HG03469 (cell line): ENCODE measurements around the gene MAP3K4.

ENCODE experiments used
- ATAC-seq: cut with Tn5 transposase; IDR thresholded peaks from one replicate; pipeline ENCODE4 v1.9.1; 2021; ENCODE audit warnings: mild to moderate bottlenecking, moderate library complexity, moderate number of reproducible peaks; ENCODE audit not compliant: unreplicated experiment

Gene MAP3K4

GRCh38 chr6:161076181-161076677 lies 84.7 kb downstream of the MAP3K4 start:
- ATAC-seq, result no peak

GRCh38 chr6:161079566-161080262 lies 88.1 kb downstream of the MAP3K4 start:
- ATAC-seq, result no peak

- no peak for ATAC-seq
Measured at GRCh38 chr6:161080263-161080970, 88.8 kb downstream of the MAP3K4 start.

- no peak for ATAC-seq
Measured at GRCh38 chr6:161082215-161082614, 90.6 kb downstream of the MAP3K4 start.

GRCh38 chr6:161085246-161085645 lies 93.7 kb downstream of the MAP3K4 start:
- no peak for ATAC-seq

GRCh38 chr6:161088676-161089328 lies 97.2 kb downstream of the MAP3K4 start:
- ATAC-seq, result no peak

GRCh38 chr6:161091151-161091550 lies 99.6 kb downstream of the MAP3K4 start:
- ATAC-seq, result no peak

GRCh38 chr6:161091972-161092701 lies 100.6 kb downstream of the MAP3K4 start:
- no peak for ATAC-seq

DNA sequence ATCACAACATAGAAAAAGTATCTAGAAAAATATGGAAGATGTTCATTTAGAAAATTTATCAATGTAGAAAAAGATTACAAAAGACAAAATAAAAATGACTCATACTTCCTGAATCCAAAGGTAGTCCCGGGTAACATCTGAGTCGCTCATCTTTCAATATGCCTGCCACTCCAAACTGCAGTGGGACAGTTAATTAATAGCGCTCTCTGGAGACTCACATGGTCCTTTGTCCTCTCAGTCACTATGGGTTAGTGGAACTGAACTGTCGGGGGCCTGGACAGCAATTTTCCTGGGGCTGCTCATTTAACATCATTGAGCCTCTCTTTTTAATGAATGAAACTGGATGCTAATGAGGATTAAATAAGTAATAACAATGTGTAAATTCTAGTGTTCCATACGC lies 103.4 kb downstream of the MAP3K4 start:
- no peak for ATAC-seq

DNA sequence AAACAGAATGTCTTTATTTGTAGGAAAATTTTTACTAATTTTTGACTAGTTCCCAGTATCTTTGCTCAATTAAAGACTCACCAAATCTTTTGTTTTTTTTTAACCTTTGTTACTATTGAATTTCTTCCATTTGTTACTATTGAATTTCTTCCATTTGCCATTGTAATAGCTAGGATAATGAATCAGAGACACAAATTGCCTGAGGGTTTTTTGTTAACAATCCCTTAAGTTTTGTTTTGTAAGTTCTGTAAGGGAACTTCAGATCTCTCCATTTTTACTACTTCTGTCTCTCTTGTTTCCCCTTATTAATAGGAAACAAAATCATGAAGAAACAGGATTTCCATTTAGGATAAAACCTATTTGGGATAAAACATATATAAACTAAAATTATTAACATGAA lies 104.3 kb downstream of the MAP3K4 start:
- no peak for ATAC-seq

DNA sequence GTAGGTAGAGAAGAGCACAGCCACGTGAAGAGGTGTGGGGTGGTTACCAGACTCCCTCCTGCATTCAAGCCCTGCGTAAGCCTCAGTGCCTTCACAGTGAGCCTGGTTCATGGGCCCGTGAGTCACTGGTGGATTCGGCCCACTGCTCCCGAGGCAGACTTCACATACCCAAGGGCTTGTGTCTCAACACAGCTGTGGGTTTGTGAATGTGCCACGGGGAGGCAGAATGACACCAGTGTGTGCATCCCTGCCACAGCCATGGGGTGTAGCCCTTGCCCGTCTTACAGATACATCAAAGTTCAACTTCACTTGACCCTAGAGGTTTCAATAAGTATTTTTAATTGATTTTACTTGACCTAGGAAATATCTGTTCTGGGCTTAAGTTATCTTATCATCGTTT lies 108.5 kb downstream of the MAP3K4 start:
- no peak for ATAC-seq

GRCh38 chr6:161101517-161101916 lies 109.9 kb downstream of the MAP3K4 start:
- ATAC-seq, result no peak

DNA sequence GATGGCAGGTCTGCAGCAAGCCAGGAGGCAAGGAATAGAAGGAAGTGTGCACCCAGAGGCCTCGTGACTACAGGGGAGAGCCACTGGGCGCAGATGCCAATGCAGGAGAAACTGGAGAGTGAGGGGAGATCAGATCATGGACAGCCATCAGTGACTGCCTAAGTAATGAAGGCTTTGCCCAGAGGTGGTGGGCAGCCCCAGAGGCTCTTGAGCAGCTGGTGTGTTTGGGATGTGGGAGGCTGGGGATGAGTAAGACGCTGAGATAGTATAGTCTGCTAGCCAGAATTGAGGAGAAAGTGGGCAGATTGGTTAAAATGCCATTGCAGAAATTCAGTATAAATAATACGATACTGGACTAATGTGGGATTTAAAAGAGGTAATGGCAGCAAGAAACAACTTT lies 111.9 kb downstream of the MAP3K4 start:
- no peak for ATAC-seq

- no peak for ATAC-seq
Measured at GRCh38 chr6:161104966-161105365, 113.4 kb downstream of the MAP3K4 start.

DNA sequence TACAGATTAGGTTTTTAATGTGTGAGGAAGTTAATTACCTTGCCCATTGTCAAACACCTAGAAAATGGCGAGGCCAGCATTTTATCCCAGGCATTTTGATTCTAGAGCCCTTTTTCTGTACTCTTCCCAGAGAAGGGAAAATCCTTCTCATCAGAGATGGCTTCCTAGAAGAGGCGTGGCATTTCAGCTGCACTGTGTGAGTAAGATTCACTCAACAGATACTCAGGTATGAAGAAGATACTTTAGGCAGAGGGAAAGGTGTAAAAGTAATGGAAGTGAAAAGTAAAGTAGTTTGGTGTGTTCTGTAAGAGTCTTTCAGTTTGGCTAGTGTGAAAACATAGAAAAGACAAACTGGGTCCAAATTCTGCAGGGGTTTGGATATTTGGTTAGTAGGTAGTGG lies 113.8 kb downstream of the MAP3K4 start:
- ATAC-seq, result no peak

DNA sequence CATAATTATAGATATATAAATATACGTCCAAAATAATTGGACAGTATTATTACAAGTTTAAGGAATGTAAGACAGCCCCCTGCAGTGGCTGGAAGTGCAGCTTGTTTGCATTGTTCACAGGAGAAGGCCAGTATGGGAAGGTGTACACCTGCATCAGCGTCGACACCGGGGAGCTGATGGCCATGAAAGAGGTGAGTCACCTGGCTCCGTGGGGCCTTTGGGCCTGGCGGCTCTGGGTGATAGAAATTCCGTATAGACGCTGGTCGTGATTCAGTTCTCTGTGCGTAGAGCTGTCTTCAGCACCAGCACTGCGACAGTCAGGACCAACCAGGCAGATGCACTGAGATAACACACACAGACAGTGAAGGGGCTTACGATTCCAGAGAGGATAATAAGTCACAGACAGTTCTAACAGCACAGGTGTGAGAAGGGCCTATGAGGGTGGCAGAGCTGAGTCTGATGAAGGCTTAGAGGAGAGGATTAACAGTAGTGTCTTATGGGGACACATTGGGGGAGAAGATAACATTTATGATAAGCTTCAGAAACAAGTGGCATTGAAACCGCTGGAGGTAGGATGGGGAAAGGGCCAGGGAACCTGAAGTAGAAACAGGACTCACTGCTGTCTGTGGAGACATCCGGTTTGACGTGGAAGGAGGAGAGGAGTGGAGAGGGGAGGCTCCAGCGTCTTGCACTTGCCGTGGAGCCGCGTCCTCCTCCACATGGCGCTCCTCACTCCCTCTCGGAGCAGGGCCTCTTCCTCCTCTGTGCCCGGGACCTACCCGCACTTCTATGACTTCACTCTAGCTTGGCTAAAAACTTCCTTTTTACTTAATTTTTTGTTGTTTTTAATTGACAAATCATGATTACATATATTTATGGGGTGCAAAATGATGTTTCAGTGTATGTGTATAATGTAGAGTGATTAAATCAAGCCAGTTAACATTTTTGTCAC lies 116.5 kb downstream of the MAP3K4 start:
- ATAC-seq, result no peak

DNA sequence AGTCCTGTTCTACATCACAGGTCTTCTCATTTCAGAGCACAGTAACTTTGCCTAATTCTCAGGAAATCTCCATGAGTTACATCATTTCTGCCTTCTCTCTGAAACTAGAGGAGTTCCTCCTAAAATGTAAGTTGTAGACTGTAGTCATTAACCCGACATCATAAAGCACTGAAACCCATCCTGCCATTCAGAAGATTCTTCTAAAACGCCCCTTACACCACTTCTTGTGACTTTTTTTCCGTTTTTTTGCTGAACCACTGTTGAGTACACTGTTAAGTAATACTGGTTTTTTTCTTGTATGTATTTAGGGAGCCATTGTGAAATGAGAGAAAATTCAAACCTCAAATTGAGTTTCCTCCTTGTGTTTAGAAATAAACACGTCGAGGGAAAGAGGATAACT lies 117.3 kb downstream of the MAP3K4 start:
- no peak for ATAC-seq

- ATAC-seq, result no peak
Measured at GRCh38 chr6:161109366-161109765, 117.8 kb downstream of the MAP3K4 start.

GRCh38 chr6:161110028-161110779 lies 118.6 kb downstream of the MAP3K4 start:
- no peak for ATAC-seq
